Left cardiac atrium (tissue), 4 donors: ENCODE results near the gene DBNDD2. TPM values are rescaled to one million over a fixed set of nuclear protein-coding genes. Genes with fewer than 3 reads are reported as not detected.

Experiments
- ATAC-seq, 2 donors: fragments of 200-7000 bp; cut with Tn5 transposase; one replicate each; pipeline ENCODE4 v1.9.1; 2020; ENCODE audit warnings: mild to moderate bottlenecking in 2 of 2, moderate library complexity in 2 of 2
- DNase-seq: peaks from one replicate; pipeline ENCODE4 v3.0.0-alpha.2; 2020
- intact Hi-C, 2 donors: fragments of 100-400 bp; cut with DNase I; formaldehyde crosslinking; loops; one replicate each; pipeline versions ENCODE4 v1.14.1 to v1.15.1; 2022 to 2023
- total RNA-seq, 2 donors: library from RNA; stranded (reverse); fragmentation: NEBNext Ultra II Directional; extraction: Animal tissue kit (Norgen Biotek cat#: 25700); gene quantifications; one replicate each; pipeline ENCODE4 v1.2.1, GENCODE V29; 2021
- donor health status: DM: no; HTN: yes; CAD: no.
- donor health status: DM: no; HTN: yes; CAD: no; lungs with severe emphysema.
- donor health status: DM: yes; HTN: yes; CAD: no.
- donor health status: Dilated cardiomyopathy.

Gene DBNDD2
- total RNA-seq, 2 donors from 2014 or later, result 177 to 200 TPM

DNA sequence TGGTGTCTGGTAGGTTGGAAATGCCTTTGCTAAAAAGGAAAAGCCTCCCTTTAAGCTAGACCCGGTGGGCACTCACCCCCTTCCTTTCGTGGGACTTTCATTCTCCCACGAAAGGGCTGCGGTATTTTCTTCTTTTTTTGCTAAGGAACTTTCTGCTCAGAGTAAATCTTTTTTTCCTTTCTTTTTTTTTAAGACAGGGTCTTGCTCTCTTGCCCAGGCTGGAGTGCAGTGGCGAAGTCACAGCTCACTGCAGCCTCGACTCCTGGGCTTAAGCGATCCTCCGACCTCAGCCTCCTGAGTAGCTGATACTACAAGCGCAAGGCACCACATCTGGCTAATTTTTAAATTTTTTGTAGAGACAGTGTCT lies 34.0 kb upstream of the DBNDD2 start:
- no peak for ATAC-seq
- no peak for DNase-seq

DNA sequence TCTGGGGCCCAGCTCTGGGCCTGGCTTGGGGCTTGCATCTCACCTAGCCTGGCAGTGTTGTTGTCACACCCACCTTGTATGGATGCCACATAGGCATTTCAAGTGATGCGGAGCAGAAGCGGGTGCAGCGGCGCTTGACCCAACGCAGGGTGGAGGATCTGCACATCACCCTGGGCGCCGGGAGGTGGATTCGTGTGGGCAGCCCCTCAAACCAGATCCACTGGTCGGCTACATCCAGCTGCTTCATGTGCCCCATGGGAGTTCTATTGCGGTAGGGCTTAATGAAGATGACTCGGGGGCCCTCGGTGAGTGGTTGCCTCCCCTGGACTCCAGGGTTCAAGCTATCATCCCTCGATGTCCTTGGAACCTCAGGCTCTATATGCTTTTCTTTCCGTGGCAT lies 33.1 kb upstream of the DBNDD2 start:
- intact Hi-C loops, result loop anchor here (2.0 to 5.0 kb wide), 5 partner anchors 53 to 397 kb away; partner anchors contain the start of gene WFDC10B (in 1 of the 2)
- no peak for ATAC-seq
- no peak for DNase-seq

More for the DNA sequence above, 34.0 kb upstream of the DBNDD2 start:
- intact Hi-C loops, result loop anchor here (2.0 to 5.0 kb wide), 4 partner anchors 52 to 398 kb away; no protein-coding TSS in a partner anchor

DNA sequence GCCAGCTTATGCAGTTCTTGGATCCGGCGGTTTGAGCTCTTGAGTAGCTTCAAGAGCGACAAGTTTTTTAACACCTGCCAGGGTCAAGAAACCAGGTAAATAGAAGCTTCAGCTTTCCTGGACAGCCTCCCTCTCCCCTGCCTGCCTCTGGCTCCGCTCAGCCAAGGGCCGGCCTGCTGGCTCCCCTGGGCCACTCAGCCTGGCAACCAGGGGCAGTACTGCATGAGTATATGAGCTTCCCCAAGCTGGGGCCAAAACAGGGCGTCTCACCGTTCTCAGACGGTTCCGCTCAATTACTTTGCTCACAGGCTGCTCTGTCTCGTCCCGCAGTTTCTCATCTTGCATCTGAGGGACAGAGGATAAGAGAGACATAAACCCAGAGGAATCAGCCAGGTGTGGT lies 30.8 kb upstream of the DBNDD2 start:
- no peak for DNase-seq
- intact Hi-C loops, result loop anchor here in 1 of 2 donors (5.0 kb wide), 1 partner anchor 330 kb away; the partner anchor contains the start of gene WFDC10B
- ATAC-seq, result no peak

DNA sequence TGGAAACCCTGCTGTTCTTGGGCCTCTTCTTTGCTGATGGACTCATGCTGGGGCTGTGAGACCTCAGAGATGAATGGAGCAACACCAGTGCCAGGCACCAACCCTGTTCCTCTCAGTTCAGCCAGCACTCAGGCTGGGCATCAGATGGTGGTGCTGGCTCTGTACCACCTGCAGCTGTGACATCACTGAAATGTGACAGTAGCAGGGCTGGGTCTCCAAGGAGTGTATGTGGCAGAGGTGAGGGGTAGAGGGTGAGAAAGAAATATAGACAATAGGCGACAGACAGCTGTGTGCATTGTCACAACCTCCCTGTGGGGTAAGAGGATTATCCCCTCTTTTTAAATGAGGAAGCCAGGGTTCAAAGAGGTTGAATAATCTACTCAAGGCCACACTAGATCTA lies 29.9 kb upstream of the DBNDD2 start, which contains the start of gene TP53TG5:
Gene TP53TG5 (minus strand): TSS at position 135 of the 400 bp plus-strand sequence. CDS start 89 bp downstream, at position 46.
- intact Hi-C loops, result loop anchor here in 1 of 2 donors (5.0 kb wide), 1 partner anchor 329 kb away; the partner anchor contains the start of gene WFDC10B
- ATAC-seq (no peak), DNase-seq (no peak)

DNA sequence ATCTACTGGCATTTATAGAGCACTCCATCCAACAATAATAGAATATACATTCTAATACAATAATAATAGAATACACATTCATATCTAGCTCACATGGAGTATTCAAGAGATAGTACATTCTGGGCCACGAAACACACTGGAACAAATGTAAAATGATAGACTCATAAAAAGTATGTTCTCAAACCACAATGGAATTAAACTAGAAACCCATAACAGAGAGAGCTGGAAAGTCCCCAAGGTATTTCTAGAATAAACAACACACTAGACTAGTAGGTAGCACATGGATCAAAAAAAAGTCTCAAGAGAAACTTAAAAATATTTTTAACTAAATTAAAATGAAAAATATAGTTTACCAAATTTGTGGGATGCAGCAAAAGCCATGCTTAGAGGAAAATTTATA lies 20.8 kb upstream of the DBNDD2 start:
- intact Hi-C loops, result no loop called here
- ATAC-seq (no peak), DNase-seq (no peak)

DNA sequence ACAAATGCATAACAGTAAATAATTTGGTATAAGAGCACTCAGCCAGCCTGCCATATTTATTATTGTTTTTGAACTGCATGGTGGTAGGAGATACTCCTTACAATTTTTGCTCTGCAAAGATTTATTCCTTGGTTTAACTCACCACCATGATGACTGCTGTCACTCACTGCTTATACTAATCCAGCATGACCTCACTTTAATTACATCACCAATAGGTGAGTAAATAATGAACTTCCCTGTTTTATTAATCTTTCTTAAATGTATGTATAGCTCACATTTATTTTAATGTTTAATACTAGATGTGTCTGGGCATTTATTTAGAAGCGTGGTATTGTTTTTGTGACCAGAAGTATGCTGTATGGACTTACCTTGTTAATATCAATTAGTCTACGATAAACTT lies 17.2 kb upstream of the DBNDD2 start:
- DNase-seq (no peak), ATAC-seq (no peak)
- intact Hi-C loops, result no loop called here

DNA sequence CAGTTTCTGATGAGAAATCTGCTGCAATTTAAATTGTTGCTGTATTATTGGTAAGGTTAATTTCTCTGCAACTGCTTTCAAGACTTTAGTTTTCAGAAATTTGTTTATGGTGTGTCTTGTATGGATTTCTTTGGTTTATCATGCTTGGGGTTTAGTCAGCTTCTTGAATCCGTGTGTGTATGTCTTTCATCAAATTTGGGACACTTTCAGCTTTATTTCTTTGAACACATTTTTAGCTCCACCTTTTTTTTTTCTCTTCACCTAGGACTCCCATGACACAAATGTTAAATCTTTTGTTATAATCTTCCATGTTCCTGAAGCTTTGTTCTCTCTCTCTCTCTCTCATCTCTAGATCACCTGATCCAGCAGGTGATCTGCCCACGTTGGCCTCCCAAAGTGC lies 16.5 kb upstream of the DBNDD2 start:
- intact Hi-C loops, result no loop called here
- no peak for DNase-seq
- ATAC-seq, result no peak

DNA sequence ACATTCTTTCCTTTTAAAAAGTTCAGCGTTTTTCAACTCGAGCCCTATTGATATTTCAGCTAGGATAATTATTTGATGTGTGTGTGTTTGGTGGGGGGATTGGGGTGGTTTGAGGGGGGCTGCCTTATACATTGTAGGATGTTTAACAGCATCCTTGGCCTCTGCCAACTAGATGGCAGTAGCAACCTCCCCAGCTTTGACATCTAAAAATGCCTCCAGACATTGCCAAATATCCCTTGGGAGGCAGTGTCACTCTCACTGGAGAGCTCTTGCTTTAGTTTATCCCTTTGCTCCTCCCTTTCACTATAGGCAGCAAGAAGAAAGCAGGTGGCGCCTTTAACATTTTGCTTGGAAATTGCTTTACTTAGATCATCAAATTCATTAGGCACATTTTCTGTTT lies 15.4 kb upstream of the DBNDD2 start:
- ATAC-seq, result no peak
- intact Hi-C loops, result no loop called here
- no peak for DNase-seq

DNA sequence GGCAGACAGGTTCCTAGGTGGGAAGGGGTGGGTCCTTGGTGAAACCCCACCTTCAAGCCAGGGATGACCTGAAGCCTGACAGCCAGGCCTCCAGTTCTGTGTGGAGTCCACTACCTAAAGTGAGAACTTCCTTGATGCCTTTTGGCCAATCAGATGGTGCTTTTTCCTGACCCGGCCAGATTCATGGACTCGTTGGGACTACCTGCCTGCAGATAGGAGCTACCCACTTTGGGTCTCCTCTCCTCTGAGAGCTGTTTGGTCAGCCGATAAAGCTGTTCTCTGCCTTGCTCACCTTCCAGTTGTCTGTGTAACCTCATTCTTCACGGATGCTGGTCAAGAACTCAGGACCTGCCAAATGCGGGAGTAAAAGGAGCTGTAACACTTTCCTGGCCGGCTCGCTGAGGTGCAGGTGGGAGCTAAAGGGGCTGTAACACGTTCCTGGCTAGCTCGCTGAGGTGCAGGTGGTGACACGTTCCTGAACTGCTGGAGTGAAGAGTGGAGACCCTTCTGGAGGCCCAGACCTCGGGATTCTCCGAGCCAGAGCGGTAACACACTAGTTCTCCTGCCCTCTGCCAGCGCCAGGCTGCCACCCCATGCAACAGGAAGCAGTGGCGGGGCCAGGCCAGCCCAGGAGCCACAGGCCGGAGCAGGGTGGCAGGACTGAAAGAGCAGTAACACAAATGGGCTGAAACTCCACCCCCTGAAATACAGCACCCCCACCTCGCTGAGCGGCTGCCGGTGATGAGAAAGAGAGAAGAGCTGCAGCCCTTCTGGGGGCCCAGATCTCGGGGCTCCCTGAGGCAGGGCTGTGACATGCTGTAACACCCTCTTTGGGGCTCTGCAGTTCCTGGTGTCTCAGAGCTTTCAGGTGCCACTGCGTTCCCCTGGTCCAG lies 13.6 kb upstream of the DBNDD2 start:
- ATAC-seq (no peak), DNase-seq (no peak)
- intact Hi-C loops, result no loop called here

DNA sequence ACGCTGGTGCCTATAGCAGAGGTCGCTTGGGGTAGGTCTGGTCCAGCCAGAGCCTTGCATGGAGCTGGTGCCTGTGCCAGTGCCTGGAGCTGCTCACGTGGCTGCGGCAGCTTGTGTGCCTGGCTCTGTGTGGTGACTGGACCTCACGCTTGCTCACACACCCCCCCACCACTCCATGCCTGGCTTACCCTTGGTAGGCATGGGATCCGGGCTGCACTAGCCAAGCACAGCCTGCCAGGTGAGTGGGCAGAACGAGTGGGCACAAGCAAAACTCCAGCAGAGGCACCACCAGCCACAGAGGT lies 13.0 kb upstream of the DBNDD2 start:
- no peak for DNase-seq

DNA sequence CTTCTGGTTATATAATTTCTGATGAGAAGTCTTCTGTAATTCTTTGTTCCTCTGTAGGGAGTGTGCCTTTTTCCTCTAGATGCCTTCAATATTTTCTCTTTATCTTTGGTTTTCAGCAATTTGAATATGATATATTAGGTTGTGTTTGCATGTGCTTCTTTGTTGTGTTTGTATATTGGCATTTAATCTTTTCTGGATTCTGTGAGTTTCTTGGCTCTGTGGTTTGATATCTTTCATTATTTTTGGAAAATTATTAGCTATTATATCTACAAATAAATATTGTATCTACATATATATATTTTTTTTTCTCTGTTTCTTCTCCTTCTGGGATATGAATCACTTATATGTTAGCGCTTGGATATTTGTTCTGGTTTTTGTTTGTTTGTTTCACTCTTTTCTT lies 9.1 kb upstream of the DBNDD2 start:
- ATAC-seq (no peak), DNase-seq (no peak)
- intact Hi-C loops, result no loop called here

More for the DNA sequence above, 13.0 kb upstream of the DBNDD2 start:
- intact Hi-C loops, result no loop called here
- ATAC-seq, result no peak

DNA sequence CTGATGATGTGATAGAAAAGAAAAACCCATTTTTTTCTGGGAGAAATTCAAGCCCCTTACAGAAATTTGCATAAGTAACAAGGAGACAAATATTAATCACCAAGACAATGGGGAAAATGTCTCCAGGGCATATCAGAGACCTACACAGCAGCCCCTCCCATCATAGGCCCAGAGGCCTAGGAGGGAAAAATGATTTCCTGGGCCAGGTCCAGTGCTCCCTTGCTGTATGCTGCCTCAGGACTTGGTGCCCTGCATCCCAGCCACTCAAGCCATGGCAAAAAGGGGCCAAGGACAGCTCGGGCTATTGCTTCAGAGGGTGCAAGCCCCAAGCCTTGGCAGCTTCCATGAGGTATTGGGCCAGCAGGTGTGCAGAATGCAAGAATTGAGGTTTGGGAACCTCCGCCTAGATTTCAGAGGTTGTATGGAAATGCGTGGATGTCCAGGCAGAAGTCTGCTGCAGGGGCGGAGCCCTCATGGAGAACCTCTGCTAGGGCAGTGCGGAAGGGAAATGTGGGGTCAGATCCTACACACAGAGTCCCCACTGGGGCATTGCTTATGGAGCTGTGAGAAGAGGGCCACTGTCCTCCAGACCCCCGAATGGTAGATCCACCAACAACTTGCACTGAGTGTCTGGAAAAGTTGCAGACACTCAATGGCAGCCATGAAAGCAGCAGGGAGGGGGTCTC lies 7.6 kb upstream of the DBNDD2 start:
- intact Hi-C loops, result no loop called here
- no peak for ATAC-seq
- DNase-seq, result no peak

DNA sequence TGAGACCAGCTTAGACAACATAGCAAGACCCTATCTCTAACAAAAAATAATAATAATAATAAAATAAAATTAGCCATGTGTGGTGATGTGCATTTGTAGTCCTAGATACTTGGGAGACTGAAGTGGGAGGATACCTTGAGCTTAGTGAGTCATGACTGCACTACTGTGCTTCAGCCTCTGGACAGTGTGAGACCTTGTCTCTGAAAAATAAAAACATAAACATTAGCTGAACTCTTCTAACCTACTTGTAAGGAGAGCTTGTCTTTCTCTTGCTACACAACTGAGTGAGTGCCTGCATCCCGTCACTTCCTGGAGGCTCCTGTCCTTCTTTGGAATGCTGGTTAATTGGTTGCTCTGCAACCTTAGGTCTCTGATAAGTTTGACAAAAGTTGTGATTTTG lies 5.1 kb upstream of the DBNDD2 start:
- intact Hi-C loops, result no loop called here

DNA sequence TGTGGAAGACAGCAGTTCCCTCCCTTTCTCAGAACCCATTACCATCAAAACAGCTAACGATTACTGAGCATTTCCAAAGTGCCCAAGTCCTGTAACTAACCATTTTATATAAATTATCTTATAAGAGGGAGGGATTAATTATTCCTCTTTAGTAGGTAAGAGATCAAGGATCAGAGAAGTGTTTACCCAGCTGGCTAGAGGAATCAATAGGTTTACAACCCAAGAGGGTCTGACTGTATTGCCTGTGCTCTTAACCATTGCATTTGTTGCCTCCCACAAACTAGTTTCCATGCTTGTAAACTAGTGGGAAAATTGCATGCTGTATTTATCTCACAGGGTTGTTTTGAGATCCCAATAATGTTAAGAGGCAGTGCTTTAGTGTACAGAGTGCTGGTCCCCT lies 3.7 kb upstream of the DBNDD2 start:
- ATAC-seq (no peak), DNase-seq (no peak)
- intact Hi-C loops, result no loop called here

More for the DNA sequence above, 5.1 kb upstream of the DBNDD2 start:
- ATAC-seq (no peak), DNase-seq (no peak)

DNA sequence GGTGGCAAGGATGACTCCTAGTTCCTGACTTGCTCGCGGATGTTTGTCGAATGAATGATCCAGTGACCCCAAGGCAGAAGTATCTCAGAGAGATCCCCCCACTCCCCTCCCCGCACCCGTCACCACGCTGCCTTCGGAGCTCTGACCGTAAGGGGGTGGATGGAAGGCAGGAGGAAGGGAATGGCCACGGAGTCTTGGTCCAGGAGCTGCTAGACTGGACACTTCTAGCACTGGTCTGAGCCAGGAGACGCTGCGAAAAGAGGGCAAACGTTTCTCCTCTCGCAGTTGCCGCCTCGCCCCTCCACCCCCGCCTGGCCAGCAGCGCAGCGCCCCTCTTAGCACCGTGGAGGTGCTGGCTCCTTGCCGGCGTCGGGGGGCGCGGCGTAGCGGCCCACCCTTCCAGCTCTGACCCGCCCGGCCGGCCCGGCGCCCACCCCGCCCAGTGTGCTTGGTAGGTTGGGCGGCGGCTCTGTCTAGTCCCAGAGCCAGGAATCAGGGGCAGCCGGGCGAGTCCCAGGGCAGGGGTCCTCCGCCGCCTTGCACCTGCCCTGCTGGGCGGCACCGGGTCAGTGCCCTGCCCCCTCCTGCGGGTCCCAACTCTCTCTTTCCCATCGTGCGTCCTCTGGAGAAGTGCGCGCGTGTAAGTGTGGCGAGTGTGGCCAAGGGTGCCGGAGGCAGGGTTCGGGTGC lies 2.4 kb upstream of the DBNDD2 start:
- intact Hi-C loops, result loop anchor here in 1 of 2 donors (2.0 kb wide), 1 partner anchor 47 kb away; no protein-coding TSS in a partner anchor
- peak; percentile 71 for DNase-seq
- ATAC-seq, result peak; percentile 18 to 62

DNA sequence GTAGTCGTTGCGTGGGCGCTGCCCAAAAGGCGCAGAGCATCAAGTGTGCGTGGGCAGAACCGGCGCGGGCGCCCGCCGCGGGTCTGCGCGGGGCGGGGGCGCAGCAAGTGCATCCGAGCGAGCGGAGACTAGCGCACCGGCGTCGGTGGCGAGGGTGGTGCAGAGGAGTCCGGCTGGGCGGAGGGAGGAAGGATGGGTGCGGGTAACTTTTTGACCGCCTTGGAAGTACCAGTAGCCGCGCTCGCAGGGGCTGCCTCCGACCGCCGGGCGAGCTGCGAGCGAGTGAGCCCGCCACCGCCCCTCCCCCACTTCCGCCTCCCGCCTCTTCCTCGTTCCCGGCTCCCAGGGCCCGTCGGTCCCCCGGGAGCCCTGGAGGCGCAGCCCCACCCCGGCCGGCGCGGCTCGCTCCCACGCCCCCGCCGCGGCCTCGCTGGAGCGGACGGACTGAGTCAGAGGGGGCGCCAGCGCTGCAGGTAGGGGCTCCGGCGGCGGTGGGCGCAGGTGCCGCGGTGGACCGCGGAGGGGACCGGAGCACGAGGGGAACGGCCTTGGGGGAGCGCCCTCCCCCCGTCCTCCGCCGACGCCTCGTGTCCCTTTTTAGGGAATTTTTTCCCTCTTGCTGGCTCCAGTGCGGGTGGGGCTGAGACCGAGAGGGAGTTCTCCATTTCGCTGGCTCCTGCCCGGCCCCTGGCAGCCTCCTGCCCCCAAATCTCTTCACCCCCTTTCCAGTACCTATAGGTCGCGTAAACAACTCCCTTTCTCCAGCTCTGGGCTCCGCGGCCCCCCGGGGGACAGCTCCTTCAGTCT lies 1.6 kb upstream of the DBNDD2 start:
- peak; percentile 74 to 83 for ATAC-seq
- intact Hi-C loops, result loop anchor here in 1 of 2 donors (2.0 kb wide), 1 partner anchor 48 kb away; no protein-coding TSS in a partner anchor
- peak; percentile 85 for DNase-seq

DNA sequence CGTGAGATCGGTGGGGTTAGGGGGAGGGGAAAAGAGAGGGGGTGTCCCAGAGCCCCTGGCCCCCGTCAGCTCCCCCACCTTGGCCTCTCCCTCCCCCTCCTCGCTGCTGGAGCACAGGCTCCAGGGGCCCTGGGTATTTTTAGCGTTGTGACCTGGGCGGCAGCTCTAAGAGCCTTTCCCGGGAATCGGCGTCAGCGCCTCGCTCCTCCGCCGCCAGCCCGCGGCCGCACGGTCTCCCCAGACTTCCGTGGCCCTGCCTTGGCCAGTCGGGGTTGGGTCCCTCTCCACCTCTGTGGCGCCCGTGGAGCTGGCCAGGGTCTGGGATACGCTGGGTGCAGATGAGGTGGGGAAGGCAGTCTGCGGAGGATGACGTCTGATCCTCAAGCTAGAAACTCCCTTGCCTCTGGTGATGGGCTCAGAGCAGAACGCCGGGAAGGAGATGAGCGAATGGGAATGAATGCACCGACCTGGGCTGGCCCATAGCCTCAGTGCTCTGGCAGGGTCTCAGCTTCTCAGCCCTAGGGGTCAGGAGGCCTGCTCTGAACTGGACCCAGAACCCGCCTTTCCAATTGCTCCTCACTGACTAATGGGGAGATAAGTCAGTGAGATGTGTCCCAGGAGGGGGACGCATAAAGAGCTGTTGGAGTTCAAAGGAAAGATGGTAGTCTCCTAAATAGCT lies 883 bp upstream of the DBNDD2 start:
- intact Hi-C loops, result loop anchor here in 1 of 2 donors (2.0 kb wide), 1 partner anchor 48 kb away; no protein-coding TSS in a partner anchor
- ATAC-seq, result peak; percentile 52 to 60

DNA sequence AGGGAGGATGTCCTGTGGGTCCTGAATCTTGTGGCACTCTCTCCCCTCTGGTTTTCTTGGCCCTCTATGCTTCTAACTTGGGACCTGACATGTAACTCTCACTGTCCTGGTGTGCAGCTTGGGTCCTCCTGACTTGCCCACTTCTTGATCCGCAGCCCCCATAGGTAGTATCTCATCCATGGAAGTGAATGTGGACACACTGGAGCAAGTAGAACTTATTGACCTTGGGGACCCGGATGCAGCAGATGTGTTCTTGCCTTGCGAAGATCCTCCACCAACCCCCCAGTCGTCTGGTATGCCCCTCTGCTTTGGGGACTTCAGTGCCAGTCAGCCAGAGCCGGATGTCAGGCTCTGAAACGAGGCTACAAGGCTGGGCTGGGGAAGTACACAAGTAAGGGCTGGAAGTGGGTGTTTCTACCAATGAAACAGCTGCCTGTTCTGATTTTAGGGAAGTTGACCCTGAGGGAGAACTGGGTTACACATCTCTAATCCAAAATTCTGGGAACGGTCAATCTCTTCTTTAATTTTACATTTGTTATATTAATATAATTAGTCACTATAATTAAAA lies 641 bp downstream of the DBNDD2 start:
- intact Hi-C loops, result no loop called here
- DNase-seq (no peak), ATAC-seq (no peak)

More for the DNA sequence above, 883 bp upstream of the DBNDD2 start:
- DNase-seq, result peak; percentile 72
